Measurements from ENCODE around the gene BLVRB.

GRCh38 chr19:40497214-40497613 lies 31.7 kb upstream of the BLVRB start:
- TF ChIP-seq ZNF274 (IDR thresholded peaks at IDR 0.05; ENCODE audit: low read depth, low read length) (no peak), YY1 (IDR thresholded peaks at IDR 0.05; ENCODE audit: insufficient read depth, insufficient read length) (no peak), SUZ12 (IDR thresholded peaks at IDR 0.05; ENCODE audit: extremely low read depth, insufficient read depth, insufficient read length) (no peak)

Measured in NT2/D1 (cell line).